ENCODE measurements around the gene CORO1C. TPM values are rescaled to one million over a fixed set of nuclear protein-coding genes. Genes with fewer than 3 reads are reported as not detected.

Gene CORO1C
- total RNA-seq, 4 donors from 2014 or later, result 68.1 to 153 (median 128) TPM

- DNase-seq, result no peak
- TF ChIP-seq POLR2AphosphoS5 (IDR thresholded peaks at IDR 0.05), result no peak
- no peak for TF ChIP-seq POLR2A (IDR thresholded peaks at IDR 0.05)
- TF ChIP-seq EP300 (IDR thresholded peaks at IDR 0.05; ENCODE audit: low read depth), result no peak
- no peak for TF ChIP-seq CTCF (IDR thresholded peaks at IDR 0.05)
- Histone ChIP-seq H3K4me3 (no peak overlapping the region), H3K4me1 (peaks cover 0 to 18% (median 0%) of the 10 kb centered on the region in 4 donors), H3K36me3 (no peaks in the 10 kb centered on the region), H3K27me3 (no peaks in the 10 kb centered on the region), H3K27ac (no peak overlapping the region), H3K9me3 (no peaks in the 10 kb centered on the region)
- 84% methylated on average over 1 of the region's 1 CpG; no CpG with 5 or more reads in 1 of the 2 donors for WGBS, 2 donors (ENCODE audit: low coverage in 1 of 2)
- in situ Hi-C loops (cut with MboI; ENCODE audit: low pct_ligation_motif_present in 1 of 4, low pct_unique_long_range_greater_than_20kb in 1 of 4, low sequenced_read_pairs in 3 of 4) (loop anchor here in 3 of 4 donors (5.0 to 10.0 kb wide), 2 partner anchors 49 to 51 kb away; partner anchors contain the start of genes ISCU (in 1 of the 3) and SART3 (in 1 of the 3)), intact Hi-C loops (cut with DNase I; ENCODE audit: low total_unique reads) (loop anchor here (5.0 to 10.0 kb wide), 2 partner anchors 54 to 339 kb away; partner anchors contain the start of genes ISCU and SART3)
Measured at GRCh38 chr12:108615918-108616317, 115.4 kb downstream of the CORO1C start.

DNA sequence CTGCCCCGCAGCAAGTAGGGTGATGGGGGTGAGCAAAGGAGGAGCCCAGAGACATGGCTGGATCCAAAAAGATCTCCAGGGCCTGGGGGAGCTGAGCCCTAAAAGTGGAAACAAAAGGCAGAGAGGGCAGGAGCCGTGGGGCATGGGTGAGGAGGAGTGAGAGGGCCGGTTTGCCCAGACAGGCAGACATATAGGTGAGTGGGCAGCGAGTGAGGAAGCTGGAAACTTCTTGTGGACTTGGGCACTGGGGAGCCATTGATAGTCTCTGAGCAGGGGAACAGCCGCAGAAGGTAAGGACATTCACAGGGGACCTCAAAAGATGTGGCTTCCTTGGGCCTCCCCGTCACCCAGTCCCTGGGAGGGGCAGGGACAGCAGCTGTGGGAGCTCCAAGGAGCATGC lies 116.7 kb downstream of the CORO1C start:
- in situ Hi-C loops (cut with MboI; ENCODE audit: low pct_ligation_motif_present in 1 of 4, low pct_unique_long_range_greater_than_20kb in 1 of 4, low sequenced_read_pairs in 3 of 4), result loop anchor here (5.0 to 10.0 kb wide), 3 partner anchors 42 to 50 kb away; partner anchors contain the start of genes ISCU (in 1 of the 4) and SART3 (in 1 of the 4)
- intact Hi-C loops (cut with DNase I; ENCODE audit: low total_unique reads), result loop anchor here (5.0 to 10.0 kb wide), 2 partner anchors 52 to 340 kb away; partner anchors contain the start of genes ISCU and SART3

GRCh38 chr12:108614041-108614440 lies 117.3 kb downstream of the CORO1C start:
- Histone ChIP-seq H3K4me3 (no peak overlapping the region), H3K27me3 (no peaks in the 10 kb centered on the region), H3K9me3 (no peaks in the 10 kb centered on the region), H3K27ac (no peak overlapping the region), H3K4me1 (peaks cover 0 to 18% (median 0%) of the 10 kb centered on the region in 4 donors), H3K36me3 (no peaks in the 10 kb centered on the region)
- DNase-seq, result no peak
- intact Hi-C loops (cut with DNase I; ENCODE audit: low total_unique reads), result loop anchor here (10.0 kb wide), 1 partner anchor 341 kb away; no protein-coding TSS in a partner anchor
- in situ Hi-C loops (cut with MboI; ENCODE audit: low pct_ligation_motif_present in 1 of 4, low pct_unique_long_range_greater_than_20kb in 1 of 4, low sequenced_read_pairs in 3 of 4), result loop anchor here in 2 of 4 donors (5.0 to 10.0 kb wide), 2 partner anchors 42 to 49 kb away; partner anchors contain the start of genes ISCU (in 1 of the 2) and SART3 (in 1 of the 2)
- no peak for TF ChIP-seq POLR2A (IDR thresholded peaks at IDR 0.05)
- TF ChIP-seq EP300 (IDR thresholded peaks at IDR 0.05; ENCODE audit: low read depth), result no peak
- TF ChIP-seq CTCF (IDR thresholded peaks at IDR 0.05), result no peak
- TF ChIP-seq POLR2AphosphoS5 (IDR thresholded peaks at IDR 0.05), result no peak
- WGBS, 2 donors (ENCODE audit: low coverage in 1 of 2), result 78% methylated on average over 4 of the region's 4 CpGs; no CpG with 5 or more reads in 1 of the 2 donors

More for the DNA sequence above, 116.7 kb downstream of the CORO1C start:
- H3K4me1 ChIP-seq, result peaks cover 0 to 18% (median 0%) of the 10 kb centered on the region in 4 donors
- DNase-seq, result no peak
- no peaks in the 10 kb centered on the region for H3K27me3 ChIP-seq
- no peaks in the 10 kb centered on the region for H3K36me3 ChIP-seq
- TF ChIP-seq EP300 (IDR thresholded peaks at IDR 0.05; ENCODE audit: low read depth) (no peak), POLR2AphosphoS5 (IDR thresholded peaks at IDR 0.05) (no peak), CTCF (IDR thresholded peaks at IDR 0.05) (no peak), POLR2A (IDR thresholded peaks at IDR 0.05) (no peak)
- WGBS, 2 donors (ENCODE audit: low coverage in 1 of 2), result 93 to 100% methylated on average over 1 to 6 of the region's 6 CpGs
- H3K27ac ChIP-seq, result no peak overlapping the region
- no peaks in the 10 kb centered on the region for H3K9me3 ChIP-seq
- no peak overlapping the region for H3K4me3 ChIP-seq

- no peaks in the 10 kb centered on the region for H3K36me3 ChIP-seq
- TF ChIP-seq POLR2AphosphoS5 (IDR thresholded peaks at IDR 0.05), result no peak
- no peak for TF ChIP-seq CTCF (IDR thresholded peaks at IDR 0.05)
- no peak for TF ChIP-seq POLR2A (IDR thresholded peaks at IDR 0.05)
- TF ChIP-seq EP300 (IDR thresholded peaks at IDR 0.05; ENCODE audit: low read depth), result no peak
- WGBS, 2 donors (ENCODE audit: low coverage in 1 of 2), result 60% methylated on average over 9 of the region's 9 CpGs; no CpG with 5 or more reads in 1 of the 2 donors
- in situ Hi-C loops (cut with MboI; ENCODE audit: low pct_ligation_motif_present in 1 of 4, low pct_unique_long_range_greater_than_20kb in 1 of 4, low sequenced_read_pairs in 3 of 4), result loop anchor here in 2 of 4 donors (5.0 to 10.0 kb wide), 2 partner anchors 41 to 49 kb away; partner anchors contain the start of genes ISCU (in 1 of the 2) and SART3 (in 1 of the 2)
- no peaks in the 10 kb centered on the region for H3K27me3 ChIP-seq
- H3K4me1 ChIP-seq, result peaks cover 0 to 18% (median 0%) of the 10 kb centered on the region in 4 donors
- no peaks in the 10 kb centered on the region for H3K9me3 ChIP-seq
- DNase-seq, result no peak
- no peak overlapping the region for H3K4me3 ChIP-seq
- no peak overlapping the region for H3K27ac ChIP-seq
- intact Hi-C loops (cut with DNase I; ENCODE audit: low total_unique reads), result loop anchor here (10.0 kb wide), 1 partner anchor 341 kb away; no protein-coding TSS in a partner anchor
Measured at GRCh38 chr12:108613548-108613947, 117.8 kb downstream of the CORO1C start.

Measured in transverse colon (tissue), 4 donors.